Astrocyte of the cerebellum (primary cell): ENCODE measurements around the gene SNAPC4.
"Not testable (repeated sequence)": the region's sequence is repeated elsewhere in the genome, so short reads cannot be mapped to it uniquely, and the experiment has no call there.

ENCODE experiments used
- DNase-seq: peaks from one replicate; pipeline ENCODE4 v3.0.0-alpha.2; 2011; ENCODE audit warnings: low read depth
- H3K4me3 ChIP-seq: 2 replicates; pipeline ENCODE4 v1.5.1; 2011; ENCODE audit warnings: mild to moderate bottlenecking, low read depth, low read length, moderate library complexity
- in situ Hi-C: cut with HindIII; loops from 2 replicates; pipeline ENCODE4 v1.10.0; 2017; ENCODE audit warnings: low sequenced_read_pairs
- TF ChIP-seq, protein P1 (sequence below): IDR thresholded peaks from 2 replicates; pipeline ENCODE4 v1.5.1; 2012; ENCODE audit warnings: low read length, low read depth, moderate library complexity, mild to moderate bottlenecking; ENCODE audit errors: missing control alignments

Gene SNAPC4

DNA sequence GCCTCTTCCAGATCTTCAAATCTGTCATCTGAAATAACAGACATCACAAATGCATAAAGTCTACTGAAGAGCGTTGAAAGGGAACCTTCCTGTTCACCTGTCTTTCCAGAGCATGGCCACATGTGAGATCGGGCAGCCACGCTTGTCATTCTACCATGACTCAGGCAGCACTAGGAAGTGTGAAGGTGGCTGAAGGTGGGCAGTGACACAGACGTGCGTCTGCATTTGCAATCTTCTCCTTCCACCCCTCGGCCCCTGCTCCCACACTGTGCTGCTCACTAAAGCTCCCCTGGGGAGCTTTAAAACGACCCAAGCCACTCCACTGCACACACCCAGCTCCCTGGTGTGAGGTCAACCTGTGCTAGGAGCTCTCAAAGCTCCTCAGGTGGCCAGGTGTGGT is 7.9 kb upstream of the SNAPC4 start:
- in situ Hi-C loops = no loop called here

DNA sequence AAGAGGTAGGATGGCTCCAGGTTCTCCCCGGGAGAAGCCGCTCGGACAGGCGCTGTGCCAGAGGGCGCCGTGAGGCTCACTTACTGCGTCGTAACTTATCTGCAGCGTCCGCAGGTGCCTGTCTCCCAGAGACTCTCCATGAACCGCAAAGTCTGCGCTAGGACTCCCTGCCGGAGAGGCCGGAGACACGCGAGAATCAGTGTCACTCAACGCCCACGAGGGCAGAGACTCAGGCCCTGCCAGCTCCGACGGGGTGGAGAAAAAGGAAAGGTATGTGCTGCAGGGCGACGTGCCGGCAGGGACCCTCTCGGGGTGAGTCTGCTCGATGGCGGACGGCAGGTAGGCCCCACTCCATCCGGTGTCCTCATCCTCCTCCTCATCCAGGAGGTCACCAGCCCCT is 7.1 kb upstream of the SNAPC4 start:
- H3K4me3 ChIP-seq, in situ Hi-C loops, DNase-seq: not testable (repeated sequence)

More for the DNA sequence above, 7.9 kb upstream of the SNAPC4 start:
- no peak overlapping the region for H3K4me3 ChIP-seq
- DNase-seq = no peak
- TF ChIP-seq, protein P1, sequence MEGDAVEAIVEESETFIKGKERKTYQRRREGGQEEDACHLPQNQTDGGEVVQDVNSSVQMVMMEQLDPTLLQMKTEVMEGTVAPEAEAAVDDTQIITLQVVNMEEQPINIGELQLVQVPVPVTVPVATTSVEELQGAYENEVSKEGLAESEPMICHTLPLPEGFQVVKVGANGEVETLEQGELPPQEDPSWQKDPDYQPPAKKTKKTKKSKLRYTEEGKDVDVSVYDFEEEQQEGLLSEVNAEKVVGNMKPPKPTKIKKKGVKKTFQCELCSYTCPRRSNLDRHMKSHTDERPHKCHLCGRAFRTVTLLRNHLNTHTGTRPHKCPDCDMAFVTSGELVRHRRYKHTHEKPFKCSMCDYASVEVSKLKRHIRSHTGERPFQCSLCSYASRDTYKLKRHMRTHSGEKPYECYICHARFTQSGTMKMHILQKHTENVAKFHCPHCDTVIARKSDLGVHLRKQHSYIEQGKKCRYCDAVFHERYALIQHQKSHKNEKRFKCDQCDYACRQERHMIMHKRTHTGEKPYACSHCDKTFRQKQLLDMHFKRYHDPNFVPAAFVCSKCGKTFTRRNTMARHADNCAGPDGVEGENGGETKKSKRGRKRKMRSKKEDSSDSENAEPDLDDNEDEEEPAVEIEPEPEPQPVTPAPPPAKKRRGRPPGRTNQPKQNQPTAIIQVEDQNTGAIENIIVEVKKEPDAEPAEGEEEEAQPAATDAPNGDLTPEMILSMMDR = no peak

DNA sequence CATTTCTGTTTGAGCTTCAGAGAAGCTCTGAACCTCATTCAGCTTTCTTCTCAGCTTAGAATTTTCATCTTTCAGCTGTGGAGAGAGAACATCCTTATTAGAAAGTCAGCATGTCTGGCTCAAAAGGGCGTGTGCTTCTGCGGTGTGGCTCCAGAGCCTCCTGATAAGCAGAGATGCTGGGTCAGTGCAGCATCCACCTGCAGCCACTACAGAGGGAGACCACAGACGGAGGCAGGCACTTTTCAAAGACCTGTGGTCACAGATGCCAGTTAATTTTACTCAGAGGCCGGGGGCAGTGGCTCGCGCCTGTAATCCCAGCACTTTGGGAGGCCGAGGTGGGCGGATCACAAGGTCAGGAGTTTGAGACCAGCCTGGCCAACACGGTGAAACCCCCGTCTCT is 5.9 kb upstream of the SNAPC4 start:
- in situ Hi-C loops, H3K4me3 ChIP-seq, DNase-seq: not testable (repeated sequence)

DNA sequence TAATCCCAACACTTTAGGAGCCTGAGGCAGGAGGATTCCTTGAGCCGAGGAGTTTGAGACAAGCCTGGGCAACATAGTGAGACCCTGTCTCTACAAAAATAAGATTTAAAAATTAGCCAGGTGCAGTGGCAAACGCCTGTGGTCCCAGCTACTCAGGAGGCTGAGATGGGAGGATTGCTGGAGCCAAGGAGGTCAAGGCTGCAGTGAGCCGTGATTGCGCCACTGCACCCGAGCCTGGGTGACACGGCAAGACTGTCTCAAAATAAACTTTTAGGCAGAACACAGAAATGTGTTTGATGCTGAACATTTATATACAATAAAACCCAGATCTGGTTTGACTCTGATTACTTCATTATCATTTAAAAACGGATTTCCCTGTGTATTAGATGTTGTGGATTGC is 5.5 kb upstream of the SNAPC4 start:
- DNase-seq = no peak
- in situ Hi-C loops = no loop called here
- no peak overlapping the region for H3K4me3 ChIP-seq
- TF ChIP-seq, protein P1 = no peak

DNA sequence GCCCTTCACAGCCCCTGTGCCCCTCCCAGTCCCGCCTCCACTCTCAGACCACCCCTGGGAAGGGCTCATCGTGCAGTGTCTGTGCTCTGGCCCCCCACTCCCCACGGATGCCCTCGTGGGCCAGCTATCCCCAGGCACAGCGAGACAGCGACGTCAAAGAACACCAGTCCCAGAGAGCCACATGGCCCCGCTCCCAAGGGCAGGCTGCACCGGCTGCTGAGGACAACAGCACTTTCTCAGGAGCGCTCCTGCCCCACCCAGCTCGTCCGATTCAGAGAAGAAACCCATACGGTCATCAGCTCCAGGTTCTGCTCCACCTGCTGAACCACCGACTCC is 4.8 kb upstream of the SNAPC4 start:
- TF ChIP-seq, protein P1 = no peak
- in situ Hi-C loops = no loop called here
- H3K4me3 ChIP-seq = no peak overlapping the region
- no peak for DNase-seq

DNA sequence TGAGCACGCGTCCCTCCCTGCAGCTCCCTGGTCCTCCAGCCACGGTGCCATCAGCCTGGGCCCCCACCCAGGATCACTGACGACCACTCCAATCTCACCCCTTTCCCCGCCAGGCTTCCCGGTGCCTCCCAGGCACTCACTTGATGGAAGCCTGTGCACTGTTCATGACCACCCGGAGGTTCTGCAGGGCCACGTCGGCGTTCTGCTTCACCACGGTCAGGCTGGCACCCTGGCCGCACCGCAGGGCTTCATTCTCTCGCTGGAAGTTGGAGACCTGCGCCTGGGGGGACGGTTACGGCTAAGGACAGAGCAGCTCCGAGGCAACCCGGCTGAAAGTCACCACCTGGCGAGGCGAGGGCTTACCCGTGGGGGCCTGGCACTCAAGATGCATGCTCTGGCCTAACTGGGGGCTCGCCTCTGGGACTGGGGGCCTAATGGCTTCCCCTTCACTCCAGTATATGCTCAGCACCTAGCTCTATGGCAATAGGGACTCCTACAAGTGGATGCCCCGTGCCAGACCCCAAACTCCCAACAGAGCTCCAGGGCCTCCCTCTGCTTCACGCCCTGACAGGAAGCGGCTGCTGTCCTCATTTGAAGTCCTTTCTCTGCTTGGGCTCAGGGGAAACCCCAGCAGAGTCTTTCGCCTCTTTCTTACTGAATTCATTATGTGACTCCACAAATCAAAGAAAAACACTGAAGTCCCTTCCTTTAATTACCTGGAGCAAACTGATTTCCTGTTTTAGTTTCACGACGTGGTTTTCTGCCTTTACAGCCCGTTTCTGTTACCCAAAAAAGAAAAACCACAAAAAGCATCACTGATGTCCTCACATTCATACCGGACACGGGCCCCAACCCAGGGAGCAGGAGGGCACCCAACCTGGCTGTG is 4.2 kb upstream of the SNAPC4 start:
- in situ Hi-C loops = no loop called here
- no peak overlapping the region for H3K4me3 ChIP-seq
- TF ChIP-seq, protein P1 = no peak
- DNase-seq = no peak

DNA sequence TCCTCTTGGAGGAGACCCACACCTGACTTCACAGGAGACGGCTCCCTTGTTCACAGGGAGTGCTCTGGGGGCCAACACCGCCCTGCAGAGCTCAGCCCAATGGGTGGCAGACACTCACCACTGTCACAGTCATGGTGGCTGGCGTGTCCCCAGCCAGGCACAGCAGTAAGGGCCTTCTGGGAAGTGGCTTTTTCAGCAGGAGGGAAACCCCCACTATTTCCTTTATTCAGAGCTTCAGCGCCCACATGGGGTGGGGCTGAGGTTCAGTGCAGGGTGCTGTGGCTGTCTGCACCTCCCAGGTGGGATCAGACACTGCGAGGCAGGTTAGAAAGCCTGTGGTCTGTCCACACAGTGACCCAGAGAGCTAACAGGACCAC is 3.6 kb upstream of the SNAPC4 start:
- TF ChIP-seq, protein P1 = no peak
- in situ Hi-C loops = no loop called here
- H3K4me3 ChIP-seq = no peak overlapping the region
- DNase-seq = no peak

DNA sequence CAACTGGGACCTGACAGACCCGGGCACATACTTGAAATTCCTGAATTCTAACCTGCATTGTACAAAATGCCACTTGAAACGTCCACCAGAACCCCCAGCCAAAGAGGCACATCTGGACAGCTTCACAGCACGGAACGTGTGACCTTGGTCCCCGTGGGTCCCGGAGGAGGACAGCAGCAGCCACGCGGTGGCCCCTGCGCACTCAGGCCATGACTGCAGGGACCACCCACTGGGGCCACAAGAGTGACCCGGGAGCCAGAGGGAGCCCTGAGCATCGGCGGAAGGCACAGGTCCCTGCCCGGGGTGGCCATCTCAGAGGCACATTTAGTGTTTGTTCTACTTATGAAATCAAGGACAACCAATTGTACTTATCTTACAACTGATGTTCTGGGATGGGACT is 2.1 kb upstream of the SNAPC4 start:
- no peak overlapping the region for H3K4me3 ChIP-seq
- DNase-seq = no peak
- TF ChIP-seq, protein P1 = no peak
- in situ Hi-C loops = no loop called here
